Endothelial cell of umbilical vein (primary cell): ENCODE measurements around the gene TFCP2. TPM values are rescaled to one million over a fixed set of nuclear protein-coding genes. Genes with fewer than 3 reads are reported as not detected.

Source experiments
- BruUV-seq: library from RNA; stranded (reverse); fragments of 400-500 nt; replicated peaks from 2 replicates; lab custom pipeline; 2021; lab: Mats Ljungman, UMichigan
- CTCF ChIA-PET: fragments of 300-600, 350-600 bp; sonication (Branson Sonifier 250); formaldehyde crosslinking; loops from one replicate; lab custom pipeline; 2021; ENCODE audit warnings: antibody characterized with exemption, inconsistent platforms; lab: Charles Lee
- POLR2A ChIA-PET: fragments of 300-600, 350-600 bp; sonication (Branson Sonifier 250); formaldehyde crosslinking; loops from one replicate; lab custom pipeline; 2021; ENCODE audit warnings: antibody characterized with exemption, inconsistent platforms; lab: Charles Lee
- DNase-seq: peaks from one replicate; pipeline ENCODE4 v3.0.0-alpha.2; 2011; ENCODE audit warnings: low read depth, low spot score
- FAIRE-seq: peaks from 2 replicates; lab custom pipeline; 2011; peaks lifted over from hg19 to GRCh38; lab: Jason Lieb, UNC
- H2AFZ ChIP-seq: 2 replicates; pipeline ENCODE4 v1.6.0; 2012; ENCODE audit warnings: low read depth, low read length, control low read depth, inconsistent platforms
- H3K27ac ChIP-seq: 2 replicates; pipeline ENCODE4 v1.5.1; 2011; ENCODE audit warnings: low read depth, mild to moderate bottlenecking, control low read depth, low read length, moderate library complexity; ENCODE audit not compliant: insufficient read depth
- H3K27me3 ChIP-seq, 2 experiments: 2 replicates each; pipeline versions ENCODE4 v1.6.0 to v1.6.1; 2011; ENCODE audit warnings: low read length in 2 of 2, mixed read lengths in 1 of 2; ENCODE audit not compliant: control insufficient read depth in 2 of 2, insufficient read depth in 2 of 2
- H3K36me3 ChIP-seq, 2 experiments: 2 replicates in 1 of 2; 3 replicates in 1 of 2; pipeline ENCODE4 v1.5.1; 2011; ENCODE audit warnings: low read length in 2 of 2, mild to moderate bottlenecking in 1 of 2, moderate library complexity in 1 of 2; ENCODE audit not compliant: control insufficient read depth in 2 of 2, insufficient read depth in 2 of 2; ENCODE audit errors: extremely low read depth in 1 of 2
- H3K4me1 ChIP-seq: 3 replicates; pipeline ENCODE4 v1.5.1; 2011; ENCODE audit warnings: mild to moderate bottlenecking, low read length; ENCODE audit not compliant: control insufficient read depth, insufficient read depth; ENCODE audit errors: extremely low read depth
- H3K4me2 ChIP-seq: 2 replicates; pipeline ENCODE4 v1.6.1; 2011; ENCODE audit warnings: low read length, control low read depth, mixed read lengths; ENCODE audit not compliant: insufficient read depth
- H3K4me3 ChIP-seq, 3 experiments: fragments of 200-600 bp in 1 of 3; sonication (generic), shearing (Covaris generic) in 1 of 3; replicated peaks in 1 of 3; 2 replicates each; pipeline ENCODE4 v1.5.1; 2011 to 2016; ENCODE audit warnings: control low read depth in 3 of 3, low read length in 3 of 3, mild to moderate bottlenecking in 2 of 3, inconsistent platforms in 1 of 3, low read depth in 1 of 3, moderate library complexity in 1 of 3; ENCODE audit not compliant: insufficient read depth in 1 of 3
- H3K79me2 ChIP-seq: 2 replicates; pipeline ENCODE4 v1.6.0; 2012; ENCODE audit warnings: low read length, inconsistent platforms; ENCODE audit not compliant: control insufficient read depth, insufficient read depth
- H3K9ac ChIP-seq: replicated peaks from 2 replicates; pipeline ENCODE3; 2011; ENCODE audit warnings: low read length, control low read depth; ENCODE audit not compliant: insufficient read depth; ENCODE audit errors: extremely low read depth
- H3K9me1 ChIP-seq: replicated peaks from 3 replicates; pipeline ENCODE4 v1.6.0; 2011; ENCODE audit warnings: mild to moderate bottlenecking, low read length; ENCODE audit not compliant: control insufficient read depth, insufficient read depth; ENCODE audit errors: extremely low read depth
- H3K9me3 ChIP-seq: replicated peaks from 2 replicates; pipeline ENCODE4 v1.5.1; 2012; ENCODE audit warnings: low read length, inconsistent platforms; ENCODE audit not compliant: control insufficient read depth, insufficient read depth
- H4K20me1 ChIP-seq: replicated peaks from 2 replicates; pipeline ENCODE3; 2011; ENCODE audit warnings: mild to moderate bottlenecking, low read length; ENCODE audit not compliant: control insufficient read depth, insufficient read depth; ENCODE audit errors: extremely low read depth
- EZH2 ChIP-seq: IDR thresholded peaks from 2 replicates; pipeline ENCODE4 v1.6.1; 2012; ENCODE audit warnings: borderline replicate concordance, low read depth, mild to moderate bottlenecking, moderate library complexity, low read length, inconsistent platforms; ENCODE audit not compliant: severe bottlenecking
- FOS ChIP-seq: IDR thresholded peaks from 2 replicates; pipeline ENCODE4 v1.6.1; 2011; ENCODE audit warnings: mild to moderate bottlenecking, low read length, moderate library complexity, borderline replicate concordance; ENCODE audit not compliant: insufficient read depth
- POLR2A ChIP-seq: IDR thresholded peaks from 2 replicates; pipeline ENCODE4 v1.6.1; 2012; ENCODE audit warnings: low read depth, mild to moderate bottlenecking, control low read depth, low read length
- POLR2AphosphoS5 ChIP-seq: IDR thresholded peaks from 2 replicates; pipeline ENCODE4 v1.6.1; 2012; ENCODE audit warnings: low read depth, mild to moderate bottlenecking, control low read depth, low read length, moderate library complexity; ENCODE audit not compliant: insufficient read depth
- dilution Hi-C: fragments of 300-500 bp; cut with MboI; formaldehyde crosslinking; loops from one replicate; pipeline ENCODE4 v1.15.0; 2019; ENCODE audit warnings: low sequenced_read_pairs; ENCODE audit not compliant: extremely low pct_ligation_motif_present
- intact Hi-C: fragments of 100-400 bp; cut with micrococcal nuclease; formaldehyde crosslinking; loops from one replicate; pipeline ENCODE4 v1.10.0; 2022
- polyA plus RNA-seq, 4 experiments: library from polyadenylated mRNA; depleted of rRNA in 3 of 4; stranded (reverse) in 3 of 4; unstranded in 1 of 4; fragments of >200 nt; gene quantifications; 2 replicates each; pipeline versions ENCODE4 v1.2.1 to v1.2.3, GENCODE V29; 2011 to 2012; ENCODE audit warnings: missing spikeins in 1 of 4
- total RNA-seq: library from RNA; stranded (reverse); gene quantifications from 2 replicates; pipeline ENCODE4 v1.2.3, GENCODE V29; 2021
- TF ChIP-seq, protein P1 (sequence below), 2 donors: IDR thresholded peaks; 1 replicate in 1 of 2; 2 replicates in 1 of 2; pipeline ENCODE4 v1.5.1; 2011; ENCODE audit warnings: low read length in 2 of 2, mild to moderate bottlenecking in 2 of 2, moderate library complexity in 2 of 2, control low read depth in 1 of 2, inconsistent platforms in 1 of 2, low read depth in 1 of 2; ENCODE audit not compliant: insufficient read depth in 1 of 2; ENCODE audit errors: extremely low read depth in 1 of 2

Gene TFCP2
- total and polyA plus RNA-seq, 2 donors (not counting 3 experiments of a cell fraction or from before 2014, with no cell fraction given) = 10.2 to 28.6 TPM

DNA sequence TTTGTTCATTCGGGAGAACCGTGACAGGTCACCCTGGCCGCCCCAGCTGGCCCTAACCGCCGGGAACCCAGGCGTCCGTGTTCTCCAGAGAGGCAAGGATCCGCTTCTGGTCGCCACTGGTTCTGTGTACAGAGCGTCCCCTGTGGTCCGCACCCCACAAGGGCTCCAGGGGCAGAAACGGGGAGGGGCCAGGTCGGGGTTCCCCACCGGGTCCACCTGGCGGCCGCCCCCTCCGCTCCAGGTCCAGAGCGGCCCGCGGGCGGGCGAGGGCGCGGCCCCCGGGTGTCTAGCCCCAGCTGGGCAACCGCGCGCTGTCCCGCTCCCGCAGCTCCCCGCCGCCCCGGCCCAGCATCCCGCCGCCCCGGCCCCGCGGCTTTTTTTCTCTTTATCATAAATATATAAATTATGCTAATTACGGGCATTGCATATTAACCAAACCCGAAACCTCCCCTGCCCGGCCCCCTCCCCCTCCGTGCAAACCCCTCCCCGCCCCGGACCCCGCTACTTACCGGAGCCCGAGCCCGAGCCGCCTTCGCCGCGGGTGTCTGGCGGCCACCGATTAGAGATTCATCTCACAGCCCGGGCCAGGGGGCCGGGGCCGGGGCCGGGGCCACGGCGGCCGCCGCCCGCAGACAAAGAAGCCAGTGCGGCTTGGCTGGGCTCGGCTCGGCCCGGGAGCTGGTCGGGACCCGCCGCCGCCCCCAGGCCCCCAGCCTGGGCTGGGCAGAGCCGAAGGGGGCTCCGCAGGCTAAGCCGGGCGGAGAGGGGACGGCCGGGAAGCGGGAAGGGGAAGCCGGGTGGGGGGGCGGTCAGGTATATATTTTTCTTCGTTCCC lies 44.4 kb upstream of the TFCP2 start:
- peak; percentile 22 for TF ChIP-seq POLR2AphosphoS5
- TF ChIP-seq, protein P1, sequence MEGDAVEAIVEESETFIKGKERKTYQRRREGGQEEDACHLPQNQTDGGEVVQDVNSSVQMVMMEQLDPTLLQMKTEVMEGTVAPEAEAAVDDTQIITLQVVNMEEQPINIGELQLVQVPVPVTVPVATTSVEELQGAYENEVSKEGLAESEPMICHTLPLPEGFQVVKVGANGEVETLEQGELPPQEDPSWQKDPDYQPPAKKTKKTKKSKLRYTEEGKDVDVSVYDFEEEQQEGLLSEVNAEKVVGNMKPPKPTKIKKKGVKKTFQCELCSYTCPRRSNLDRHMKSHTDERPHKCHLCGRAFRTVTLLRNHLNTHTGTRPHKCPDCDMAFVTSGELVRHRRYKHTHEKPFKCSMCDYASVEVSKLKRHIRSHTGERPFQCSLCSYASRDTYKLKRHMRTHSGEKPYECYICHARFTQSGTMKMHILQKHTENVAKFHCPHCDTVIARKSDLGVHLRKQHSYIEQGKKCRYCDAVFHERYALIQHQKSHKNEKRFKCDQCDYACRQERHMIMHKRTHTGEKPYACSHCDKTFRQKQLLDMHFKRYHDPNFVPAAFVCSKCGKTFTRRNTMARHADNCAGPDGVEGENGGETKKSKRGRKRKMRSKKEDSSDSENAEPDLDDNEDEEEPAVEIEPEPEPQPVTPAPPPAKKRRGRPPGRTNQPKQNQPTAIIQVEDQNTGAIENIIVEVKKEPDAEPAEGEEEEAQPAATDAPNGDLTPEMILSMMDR (IDR thresholded peaks at IDR 0.05; ENCODE audit: extremely low read depth in 1 of 2, insufficient read depth in 1 of 2, low read depth in 1 of 2, low read length in 2 of 2) = peak in 1 of 2 donors; percentile 46
- TF ChIP-seq FOS = no peak
- no peak for TF ChIP-seq EZH2
- no peak for TF ChIP-seq POLR2A
- H3K9me1 ChIP-seq = no peaks in the 10 kb centered on the region
- FAIRE-seq (no peak), DNase-seq (peak; percentile 36)
- POLR2A ChIA-PET = interaction anchor here (0.5 to 1.6 kb wide), 13 partner anchors 17 to 691 kb away, joined by 3 to 9 read pairs (median 4); partner anchors contain the start of genes CSRNP2 and TFCP2
- no peaks in the 10 kb centered on the region for H3K9me3 ChIP-seq
- CTCF ChIA-PET = interaction anchor here (0.5 to 2.4 kb wide), 21 partner anchors 13 to 685 kb away, joined by 3 to 27 read pairs (median 4); partner anchors contain the start of genes DAZAP2 and SMAGP
- no peaks in the 10 kb centered on the region for H3K36me3 ChIP-seq
- H2AFZ ChIP-seq = peak overlapping the region; percentile 72
- H3K4me1 ChIP-seq = peaks cover 16% of the 10 kb centered on the region
- H3K27me3 ChIP-seq = no peaks in the 10 kb centered on the region
- H3K27ac ChIP-seq = peak overlapping the region; percentile 55
- H3K4me3 ChIP-seq = peak overlapping the region; percentile 60 to 89 (median 63)
- intact Hi-C loops = loop anchor here (5.0 kb wide), 2 partner anchors 55 to 135 kb away; partner anchors contain the start of genes CSRNP2 and SMAGP
- no TSS peak for BruUV-seq
- H4K20me1 ChIP-seq = no peaks in the 10 kb centered on the region
- peak overlapping the region; percentile 54 for H3K4me2 ChIP-seq
- dilution Hi-C loops = no loop called here
- H3K9ac ChIP-seq = peak overlapping the region; percentile 80
- no peaks in the 10 kb centered on the region for H3K79me2 ChIP-seq
